OCI-LY1 (cell line): ENCODE measurements around the gene C10orf53.
"Not testable (repeated sequence)": the region's sequence is repeated elsewhere in the genome, so short reads cannot be mapped to it uniquely, and the experiment has no call there.

ENCODE experiments used
- H2AFZ ChIP-seq: fragments of 200-600 bp; sonication (generic), shearing (Covaris generic); 2 replicates; pipeline ENCODE4 v1.6.0; 2014; ENCODE audit warnings: antibody characterized with exemption, mild to moderate bottlenecking, low read length
- H3F3A ChIP-seq: fragments of 200-600 bp; sonication (generic), shearing (Covaris generic); 2 replicates; pipeline ENCODE4 v1.6.0; 2014; ENCODE audit warnings: mild to moderate bottlenecking, antibody characterized with exemption, low read length, moderate library complexity; ENCODE audit not compliant: insufficient read depth
- H3K27ac ChIP-seq: fragments of 200-600 bp; sonication (generic); 2 replicates; pipeline ENCODE4 v1.5.1; 2014; ENCODE audit warnings: low read length, mixed run types, mild to moderate bottlenecking, low read depth; ENCODE audit not compliant: poor library complexity, severe bottlenecking
- H3K27me3 ChIP-seq: fragments of 200-600 bp; sonication (generic); 2 replicates; pipeline ENCODE4 v1.6.0; 2014; ENCODE audit warnings: antibody characterized with exemption, mild to moderate bottlenecking, low read length, moderate library complexity; ENCODE audit not compliant: insufficient read depth
- H3K36me3 ChIP-seq: fragments of 200-600 bp; sonication (generic); 2 replicates; pipeline ENCODE4 v1.6.1; 2014; ENCODE audit warnings: mild to moderate bottlenecking, antibody characterized with exemption, low read length, moderate library complexity, mixed read lengths; ENCODE audit not compliant: insufficient read depth
- H3K4me1 ChIP-seq: fragments of 200-600 bp; sonication (generic); 2 replicates; pipeline ENCODE4 v1.5.1; 2014; ENCODE audit warnings: mild to moderate bottlenecking, low read length, moderate library complexity; ENCODE audit not compliant: insufficient read depth, severe bottlenecking
- H3K4me2 ChIP-seq: fragments of 200-600 bp; sonication (generic), shearing (Covaris generic); 2 replicates; pipeline ENCODE4 v1.6.1; 2014; ENCODE audit warnings: low read length
- H3K4me3 ChIP-seq: fragments of 200-600 bp; sonication (generic); 2 replicates; pipeline ENCODE4 v1.5.1; 2014; ENCODE audit warnings: low read length, low read depth, mild to moderate bottlenecking, mixed read lengths; ENCODE audit not compliant: poor library complexity, severe bottlenecking
- H3K79me2 ChIP-seq: fragments of 200-600 bp; shearing (Covaris generic); 2 replicates; pipeline ENCODE4 v1.6.1; 2016; ENCODE audit warnings: mixed run types, low read length, mixed read lengths; ENCODE audit not compliant: insufficient read depth
- H3K9ac ChIP-seq: fragments of 200-600 bp; sonication (generic), shearing (Covaris generic); 2 replicates; pipeline ENCODE4 v1.6.1; 2014; ENCODE audit warnings: mild to moderate bottlenecking, low read length, mixed read lengths
- H3K9me2 ChIP-seq: fragments of 200-600 bp; sonication (generic), shearing (Covaris generic); 2 replicates; pipeline ENCODE4 v1.6.1; 2014; ENCODE audit warnings: low read depth, mild to moderate bottlenecking, low read length, mixed read lengths
- H3K9me3 ChIP-seq: fragments of 200-600 bp; shearing (Covaris generic); 2 replicates; pipeline ENCODE4 v1.6.1; 2014; ENCODE audit warnings: low read length, mixed read lengths
- H4K20me1 ChIP-seq: fragments of 200-600 bp; sonication (generic), shearing (Covaris generic); 2 replicates; pipeline ENCODE4 v1.6.0; 2016; ENCODE audit warnings: mild to moderate bottlenecking, low read length; ENCODE audit not compliant: insufficient read depth
- CTCF ChIP-seq: fragments of 200-600 bp; sonication (generic), shearing (Covaris generic); IDR thresholded peaks from 2 replicates; pipeline ENCODE4 v1.5.1; 2017; ENCODE audit warnings: mild to moderate bottlenecking, antibody characterized with exemption, low read length, moderate library complexity, mixed read lengths
- EZH2 ChIP-seq: fragments of 200-600 bp; sonication (generic), shearing (Covaris generic); IDR thresholded peaks from 2 replicates; pipeline ENCODE4 v1.8.0; 2017; ENCODE audit warnings: borderline replicate concordance, mixed run types, mild to moderate bottlenecking, antibody characterized with exemption, low read length, moderate library complexity, mixed read lengths

The C10orf53 gene

GRCh38 chr10:49667991-49668390, 11.5 kb upstream of the C10orf53 start:
- Histone ChIP-seq H3K27ac (no peak overlapping the region), H3K4me2 (no peak overlapping the region), H3K9ac (no peak overlapping the region), H3K9me3 (no peaks in the 10 kb centered on the region), H3K79me2 (no peaks in the 10 kb centered on the region), H3F3A (no peaks in the 10 kb centered on the region), H3K4me3 (no peak overlapping the region), H2AFZ (no peak overlapping the region), H3K27me3 (no peaks in the 10 kb centered on the region), H4K20me1 (no peaks in the 10 kb centered on the region), H3K9me2 (no peaks in the 10 kb centered on the region), H3K36me3 (no peaks in the 10 kb centered on the region), H3K4me1 (no peaks in the 10 kb centered on the region)
- TF ChIP-seq CTCF (no peak), EZH2 (no peak)

- no peak overlapping the region for H2AFZ ChIP-seq
Observed at GRCh38 chr10:49668684-49669083, 10.8 kb upstream of the C10orf53 start.

GRCh38 chr10:49678827-49679479, 498 bp upstream of the C10orf53 start:
- Histone ChIP-seq H3K4me1 (no peaks in the 10 kb centered on the region), H3K4me3 (no peak overlapping the region), H3K9ac (no peak overlapping the region), H2AFZ (no peak overlapping the region), H3K9me3 (no peaks in the 10 kb centered on the region), H3K9me2 (no peaks in the 10 kb centered on the region), H3K36me3 (no peaks in the 10 kb centered on the region), H3F3A (no peaks in the 10 kb centered on the region), H3K27ac (no peak overlapping the region), H3K79me2 (no peaks in the 10 kb centered on the region), H3K27me3 (no peaks in the 10 kb centered on the region), H4K20me1 (no peaks in the 10 kb centered on the region), H3K4me2 (no peak overlapping the region)
- TF ChIP-seq EZH2: no peak
- TF ChIP-seq CTCF: no peak

More at GRCh38 chr10:49668684-49669083, 10.8 kb upstream of the C10orf53 start:
- Histone ChIP-seq H3K79me2 (no peaks in the 10 kb centered on the region), H3K27ac (no peak overlapping the region), H3K9me2 (no peaks in the 10 kb centered on the region), H3K36me3 (no peaks in the 10 kb centered on the region), H3K9ac (no peak overlapping the region), H3K4me3 (no peak overlapping the region), H4K20me1 (no peaks in the 10 kb centered on the region), H3F3A (no peaks in the 10 kb centered on the region), H3K27me3 (no peaks in the 10 kb centered on the region), H3K4me1 (no peaks in the 10 kb centered on the region), H3K9me3 (no peaks in the 10 kb centered on the region), H3K4me2 (no peak overlapping the region)
- TF ChIP-seq CTCF (no peak), EZH2 (no peak)

GRCh38 chr10:49682449-49682848, 3.0 kb downstream of the C10orf53 start:
- not testable (repeated sequence) for H3F3A ChIP-seq, H3K9ac ChIP-seq, H3K27ac ChIP-seq, H3K4me2 ChIP-seq, H3K79me2 ChIP-seq, H3K36me3 ChIP-seq, H3K9me2 ChIP-seq, H3K4me3 ChIP-seq, H2AFZ ChIP-seq, H3K27me3 ChIP-seq, H3K4me1 ChIP-seq, H3K9me3 ChIP-seq, H4K20me1 ChIP-seq
